Mesendoderm (in vitro differentiated cells): ENCODE data around the gene SOX1.

Experiments used
- DNase-seq: peaks from one replicate; pipeline ENCODE4 v3.0.0; 2013
- H2AK5ac ChIP-seq: 2 replicates; pipeline ENCODE4 v1.6.1; 2013; ENCODE audit warnings: low read length, inconsistent platforms
- H2BK120ac ChIP-seq: 2 replicates; pipeline ENCODE4 v1.6.1; 2013; ENCODE audit warnings: low read depth, mild to moderate bottlenecking, low read length, moderate library complexity, mixed read lengths
- H2BK15ac ChIP-seq: replicated peaks from 2 replicates; pipeline ENCODE4 v1.6.1; 2013; ENCODE audit warnings: low read depth, mild to moderate bottlenecking, moderate library complexity
- H2BK5ac ChIP-seq: 2 replicates; pipeline ENCODE4 v1.6.1; 2013; ENCODE audit warnings: low read length, inconsistent platforms
- H3K18ac ChIP-seq: 2 replicates; pipeline ENCODE4 v1.6.1; 2013; ENCODE audit warnings: mild to moderate bottlenecking, low read length, mixed read lengths
- H3K23ac ChIP-seq: one replicate; pipeline ENCODE4 v1.6.1; 2013; ENCODE audit warnings: low read length
- H3K27ac ChIP-seq: 2 replicates; pipeline ENCODE4 v1.5.1; 2013; ENCODE audit warnings: low read depth, mild to moderate bottlenecking, inconsistent platforms, low read length, moderate library complexity
- H3K27me3 ChIP-seq: 2 replicates; pipeline ENCODE4 v1.6.1; 2013; ENCODE audit warnings: low read length, control low read depth, mild to moderate bottlenecking, inconsistent platforms; ENCODE audit not compliant: insufficient read depth, poor library complexity
- H3K36me3 ChIP-seq: 2 replicates; pipeline ENCODE4 v1.6.1; 2013; ENCODE audit warnings: low read length, inconsistent platforms; ENCODE audit not compliant: control insufficient read depth, insufficient read depth
- H3K4ac ChIP-seq: one replicate; pipeline ENCODE4 v1.6.1; 2013; ENCODE audit warnings: low read depth, mild to moderate bottlenecking, low read length, moderate library complexity
- H3K4me1 ChIP-seq: 2 replicates; pipeline ENCODE4 v1.6.1; 2013; ENCODE audit warnings: low read depth, low read length, inconsistent platforms; ENCODE audit not compliant: control insufficient read depth
- H3K4me2 ChIP-seq: 2 replicates; pipeline ENCODE4 v1.6.1; 2013; ENCODE audit warnings: low read length
- H3K4me3 ChIP-seq: 2 replicates; pipeline ENCODE4 v1.5.1; 2013; ENCODE audit warnings: mild to moderate bottlenecking, low read length
- H3K56ac ChIP-seq: one replicate; pipeline ENCODE4 v1.6.1; 2013; ENCODE audit warnings: low read length
- H3K79me1 ChIP-seq: 2 replicates; pipeline ENCODE4 v1.6.1; 2013; ENCODE audit warnings: low read length, inconsistent platforms
- H3K79me2 ChIP-seq: 2 replicates; pipeline ENCODE4 v1.6.1; 2013; ENCODE audit warnings: mild to moderate bottlenecking, low read length; ENCODE audit not compliant: control insufficient read depth, insufficient read depth
- H3K9ac ChIP-seq: 2 replicates; pipeline ENCODE4 v1.6.1; 2013; ENCODE audit warnings: low read length, inconsistent platforms
- H4K5ac ChIP-seq: one replicate; pipeline ENCODE4 v1.6.1; 2013; ENCODE audit warnings: low read length
- H4K8ac ChIP-seq: one replicate; pipeline ENCODE4 v1.6.1; 2013; ENCODE audit warnings: low read depth, mild to moderate bottlenecking, control low read depth, low read length, moderate library complexity
- WGBS: extraction: QIAGEN DNeasy Blood & Tissue Kit; methylation state at CpG from one replicate; pipeline ENCODE4 v1.1.7; 2013; ENCODE audit warnings: low lambda C conversion rate, missing lambda C conversion rate; ENCODE audit not compliant: insufficient coverage; ENCODE audit errors: extremely low coverage; 5-methylcytosine and 5-hydroxymethylcytosine counted together

SOX1 gene

DNA sequence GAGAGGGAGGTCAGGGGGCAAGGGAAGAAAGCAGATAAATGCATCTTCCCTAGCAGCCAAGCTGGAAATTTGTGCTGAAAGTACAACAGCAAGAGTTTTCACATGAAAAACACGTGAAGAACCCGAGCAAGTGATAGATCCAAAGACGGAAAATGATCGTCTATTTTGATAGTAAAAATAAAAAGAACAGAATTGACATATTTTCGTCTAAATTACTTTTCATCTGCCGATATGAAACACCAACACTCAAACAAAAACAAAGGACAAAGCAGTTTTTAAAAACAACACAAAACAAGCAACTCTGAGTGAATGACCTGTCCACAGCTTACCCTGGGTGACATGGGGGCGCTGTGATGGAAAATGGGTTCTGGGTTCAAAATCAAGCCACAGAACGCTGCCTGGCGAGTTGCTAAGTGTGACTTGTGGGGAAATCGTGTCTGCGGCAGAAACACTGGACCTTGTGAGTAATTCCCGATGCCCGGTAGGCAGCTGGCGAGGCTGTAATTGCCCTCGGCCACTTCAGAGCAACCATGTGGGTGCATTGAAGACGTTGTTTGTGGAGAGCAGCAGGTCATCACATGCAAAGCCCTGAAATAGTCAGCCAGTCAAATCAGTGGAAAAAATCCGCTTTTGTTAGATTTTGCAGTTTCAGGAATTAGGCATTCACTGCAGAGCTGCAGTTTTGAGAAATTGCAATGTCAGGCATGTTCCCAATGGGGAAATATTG, 7.4 kb downstream of the SOX1 start:
- no peak overlapping the region for H3K4ac ChIP-seq
- no peak overlapping the region for H4K5ac ChIP-seq
- H2AK5ac ChIP-seq, result no peak overlapping the region
- no peak overlapping the region for H2BK5ac ChIP-seq
- no peak overlapping the region for H3K18ac ChIP-seq
- no peak overlapping the region for H3K9ac ChIP-seq
- WGBS, result no CpG with 5 or more reads among the region's 17 CpGs
- no peak overlapping the region for H3K4me3 ChIP-seq
- no peaks in the 10 kb centered on the region for H3K36me3 ChIP-seq
- no peak for DNase-seq
- H3K27me3 ChIP-seq, result peaks cover 56% of the 10 kb centered on the region
- H2BK120ac ChIP-seq, result no peak overlapping the region
- H3K56ac ChIP-seq, result no peak overlapping the region
- no peaks in the 10 kb centered on the region for H3K79me2 ChIP-seq
- H3K27ac ChIP-seq, result no peak overlapping the region
- no peak overlapping the region for H2BK15ac ChIP-seq
- no peaks in the 10 kb centered on the region for H3K79me1 ChIP-seq
- no peak overlapping the region for H3K4me2 ChIP-seq
- H3K4me1 ChIP-seq, result peaks cover 3% of the 10 kb centered on the region
- no peak overlapping the region for H4K8ac ChIP-seq
- no peak overlapping the region for H3K23ac ChIP-seq

DNA sequence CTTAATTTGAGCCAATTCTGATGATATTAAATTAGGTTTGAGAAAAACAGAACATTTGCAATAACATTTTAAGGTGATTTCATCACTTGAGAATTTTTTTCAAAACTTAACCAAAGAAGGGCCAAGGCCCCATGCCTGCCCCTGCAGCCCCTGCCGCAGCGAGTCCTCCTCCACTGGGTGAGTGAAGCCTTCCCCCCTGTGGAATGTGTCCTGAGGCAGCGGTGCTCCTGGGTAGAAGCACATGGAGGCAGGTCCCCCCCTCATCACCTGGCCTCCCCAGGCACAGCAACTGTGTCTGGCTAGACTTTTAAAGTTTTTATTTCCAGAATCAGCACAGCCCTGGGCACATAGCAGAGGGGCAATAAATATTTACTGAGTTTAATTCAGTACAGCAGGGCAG, 10.8 kb downstream of the SOX1 start:
- DNase-seq, result no peak
- Histone ChIP-seq H3K79me2 (no peaks in the 10 kb centered on the region), H3K18ac (no peak overlapping the region), H2BK5ac (no peak overlapping the region), H3K79me1 (no peaks in the 10 kb centered on the region), H3K23ac (no peak overlapping the region), H3K4me1 (peaks cover 3% of the 10 kb centered on the region), H3K27ac (no peak overlapping the region), H2AK5ac (no peak overlapping the region), H3K9ac (no peak overlapping the region), H2BK15ac (no peak overlapping the region), H3K56ac (no peak overlapping the region), H3K4me2 (no peak overlapping the region), H3K36me3 (no peaks in the 10 kb centered on the region), H3K4me3 (no peak overlapping the region), H3K4ac (no peak overlapping the region), H4K5ac (no peak overlapping the region), H2BK120ac (no peak overlapping the region), H4K8ac (no peak overlapping the region), H3K27me3 (peaks cover 33% of the 10 kb centered on the region)
- no CpG with 5 or more reads among the region's 3 CpGs for WGBS

DNA sequence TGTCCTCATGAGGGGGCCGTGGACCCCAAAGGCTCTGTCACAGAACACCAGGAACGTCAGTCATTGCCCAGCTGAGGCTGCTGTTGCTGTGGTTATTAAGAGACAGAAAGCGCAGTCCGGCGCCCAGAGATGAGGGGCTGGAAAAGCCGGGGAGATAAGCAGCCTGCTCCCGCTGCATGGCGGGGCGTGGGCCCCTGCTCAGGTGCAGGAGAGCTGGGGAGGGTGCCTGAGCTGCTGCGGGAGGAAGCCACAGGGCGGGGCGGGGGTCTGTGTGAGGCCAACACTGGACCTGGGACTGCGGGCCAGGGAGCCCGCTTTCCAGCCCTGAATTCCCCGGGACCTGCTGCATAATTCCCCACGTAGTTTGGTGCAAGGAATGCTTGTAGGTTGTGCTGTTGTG, 11.3 kb downstream of the SOX1 start:
- Histone ChIP-seq H3K27ac (no peak overlapping the region), H3K4me2 (no peak overlapping the region), H3K18ac (no peak overlapping the region), H3K27me3 (peaks cover 33% of the 10 kb centered on the region), H2AK5ac (no peak overlapping the region), H3K4me3 (no peak overlapping the region), H3K79me1 (no peaks in the 10 kb centered on the region), H2BK120ac (no peak overlapping the region), H3K79me2 (no peaks in the 10 kb centered on the region), H3K56ac (peak overlapping the region; percentile 2), H2BK15ac (no peak overlapping the region), H3K4me1 (peaks cover 3% of the 10 kb centered on the region), H2BK5ac (no peak overlapping the region), H3K4ac (no peak overlapping the region), H3K36me3 (no peaks in the 10 kb centered on the region), H4K8ac (no peak overlapping the region), H4K5ac (no peak overlapping the region), H3K9ac (no peak overlapping the region), H3K23ac (no peak overlapping the region)
- DNase-seq, result no peak
- WGBS, result no CpG with 5 or more reads among the region's 16 CpGs

DNA sequence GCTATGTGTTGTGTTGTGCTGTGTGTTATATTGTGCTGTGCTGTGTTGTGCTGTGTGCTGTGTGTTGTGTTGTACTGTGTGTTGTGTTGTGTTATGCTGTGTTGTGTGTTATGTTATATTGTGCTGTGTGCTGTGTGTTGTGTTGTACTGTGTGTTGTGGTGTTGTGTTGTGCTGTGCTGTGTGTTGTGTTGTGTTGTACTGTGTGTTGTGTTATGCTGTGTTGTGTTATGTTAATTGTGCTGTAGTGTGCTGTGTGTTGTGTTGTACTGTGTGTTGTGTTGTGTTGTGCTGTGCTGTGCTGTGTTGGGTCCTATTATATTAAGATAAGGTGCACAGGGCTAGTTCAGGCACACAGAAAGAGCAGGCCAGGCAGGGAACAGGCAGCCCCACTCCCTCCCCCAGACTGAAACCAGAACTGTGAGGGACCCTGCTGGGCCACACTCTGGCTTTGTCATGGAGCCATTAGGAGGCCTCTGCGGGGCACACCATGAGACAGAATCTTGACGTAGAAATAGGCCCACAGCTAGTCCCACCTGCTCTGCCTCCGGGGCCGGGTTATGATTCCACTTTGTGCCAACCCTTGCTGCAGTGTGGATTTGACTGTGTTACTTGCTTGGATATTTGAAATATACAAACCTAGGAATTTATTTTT, 12.1 kb downstream of the SOX1 start:
- Histone ChIP-seq H2AK5ac (no peak overlapping the region), H3K18ac (no peak overlapping the region), H3K4ac (no peak overlapping the region), H3K36me3 (no peaks in the 10 kb centered on the region), H4K8ac (no peak overlapping the region), H4K5ac (no peak overlapping the region), H3K56ac (no peak overlapping the region), H3K4me3 (no peak overlapping the region), H2BK5ac (no peak overlapping the region), H3K9ac (no peak overlapping the region), H2BK120ac (no peak overlapping the region), H3K4me1 (peaks cover 3% of the 10 kb centered on the region), H3K79me1 (no peaks in the 10 kb centered on the region), H3K27ac (no peak overlapping the region), H2BK15ac (no peak overlapping the region), H3K4me2 (no peak overlapping the region), H3K23ac (peak overlapping the region; percentile 83), H3K27me3 (peaks cover 28% of the 10 kb centered on the region), H3K79me2 (no peaks in the 10 kb centered on the region)
- no CpG with 5 or more reads among the region's 4 CpGs for WGBS
- no peak for DNase-seq

DNA sequence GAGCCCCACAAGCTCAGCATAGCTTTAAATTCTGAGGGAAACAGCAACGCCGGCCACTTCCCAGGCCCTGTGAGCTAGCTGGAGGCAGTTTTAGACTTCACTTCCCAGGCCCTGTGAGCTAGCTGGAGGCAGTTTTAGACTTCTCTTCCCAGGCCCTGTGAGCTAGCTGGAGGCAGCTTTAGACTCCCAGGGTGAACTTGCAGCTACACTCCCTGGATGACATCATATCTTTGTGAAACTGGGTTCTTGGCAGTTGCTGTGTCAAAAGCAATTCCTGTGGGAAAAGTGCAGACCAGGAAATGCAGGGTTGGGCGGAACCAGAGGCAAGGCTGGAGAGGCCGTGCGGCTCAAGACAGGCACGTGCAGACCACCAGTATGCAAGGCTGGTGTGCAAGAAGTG, 12.7 kb downstream of the SOX1 start:
- no CpG with 5 or more reads among the region's 6 CpGs for WGBS
- H3K27me3 ChIP-seq, result peaks cover 22% of the 10 kb centered on the region
- no peak overlapping the region for H3K4me2 ChIP-seq

More for the DNA sequence above, 12.7 kb downstream of the SOX1 start:
- no peak for DNase-seq
- H3K56ac ChIP-seq, result no peak overlapping the region
- H3K4me1 ChIP-seq, result peaks cover 3% of the 10 kb centered on the region
- H3K36me3 ChIP-seq, result no peaks in the 10 kb centered on the region
- H3K23ac ChIP-seq, result no peak overlapping the region
- H2AK5ac ChIP-seq, result no peak overlapping the region
- no peak overlapping the region for H4K5ac ChIP-seq
- no peak overlapping the region for H2BK15ac ChIP-seq
- no peaks in the 10 kb centered on the region for H3K79me1 ChIP-seq
- H2BK5ac ChIP-seq, result no peak overlapping the region
- H4K8ac ChIP-seq, result no peak overlapping the region
- H3K18ac ChIP-seq, result no peak overlapping the region
- no peaks in the 10 kb centered on the region for H3K79me2 ChIP-seq
- no peak overlapping the region for H3K4me3 ChIP-seq
- H3K9ac ChIP-seq, result no peak overlapping the region
- no peak overlapping the region for H3K27ac ChIP-seq
- H2BK120ac ChIP-seq, result no peak overlapping the region
- H3K4ac ChIP-seq, result no peak overlapping the region
